Bronchial epithelial cell (primary cell): ENCODE measurements around the gene RIPPLY3. TPM values are rescaled to one million over a fixed set of nuclear protein-coding genes. Genes with fewer than 3 reads are reported as not detected.
A peak's percentile ranks its signal among the peaks of the same experiment; 100 is the strongest.

Source experiments
- DNase-seq: peaks from one replicate; pipeline ENCODE4 v3.0.0-alpha.2; 2010; ENCODE audit warnings: low read depth
- FAIRE-seq: peaks from 2 replicates; lab custom pipeline; 2011; peaks lifted over from hg19 to GRCh38; lab: Jason Lieb, UNC
- H3K27me3 ChIP-seq: 2 replicates; pipeline ENCODE4 v1.5.1; 2011; ENCODE audit warnings: low read length; ENCODE audit not compliant: control insufficient read depth, insufficient read depth
- H3K36me3 ChIP-seq: 2 replicates; pipeline ENCODE4 v1.5.1; 2011; ENCODE audit warnings: low read length; ENCODE audit not compliant: control insufficient read depth, insufficient read depth
- H3K4me3 ChIP-seq: 2 replicates; pipeline ENCODE4 v1.5.1; 2011; ENCODE audit warnings: mild to moderate bottlenecking, low read depth, low read length, control low read depth
- total RNA-seq: library from RNA; depleted of rRNA; stranded (reverse); fragments of >200 nt; gene quantifications from 2 replicates; pipeline ENCODE4 v1.2.1, GENCODE V29; 2014
- TF ChIP-seq, protein P1 (sequence below): IDR thresholded peaks from 2 replicates; pipeline ENCODE4 v1.5.1; 2011; ENCODE audit warnings: mild to moderate bottlenecking, moderate library complexity, low read length, control low read depth, inconsistent platforms; ENCODE audit not compliant: insufficient read depth, severe bottlenecking

Gene RIPPLY3
- total RNA-seq, 1 donor from 2014 or later, result under 0.01 TPM

DNA sequence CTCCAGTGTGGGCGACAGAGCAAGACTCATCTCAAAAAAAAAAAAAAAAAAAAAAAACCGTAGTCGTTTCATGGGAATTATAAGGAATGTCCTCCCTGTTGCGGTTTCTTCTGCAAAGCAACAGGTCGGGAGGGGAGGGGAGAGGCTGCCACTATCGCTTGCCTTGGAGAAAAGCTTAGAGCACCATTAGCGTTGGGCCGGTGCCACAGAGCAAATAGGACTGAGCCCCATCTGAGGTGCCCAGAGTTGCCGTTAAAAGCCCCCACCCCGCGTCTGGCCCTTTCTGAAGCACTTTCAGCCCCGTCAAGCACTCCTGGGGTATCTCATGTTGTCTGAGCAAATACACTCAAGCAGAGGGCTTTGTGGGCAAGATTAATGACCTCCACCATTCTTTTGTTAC is 2.2 kb downstream of the RIPPLY3 start:
- no peaks in the 10 kb centered on the region for H3K27me3 ChIP-seq

DNA sequence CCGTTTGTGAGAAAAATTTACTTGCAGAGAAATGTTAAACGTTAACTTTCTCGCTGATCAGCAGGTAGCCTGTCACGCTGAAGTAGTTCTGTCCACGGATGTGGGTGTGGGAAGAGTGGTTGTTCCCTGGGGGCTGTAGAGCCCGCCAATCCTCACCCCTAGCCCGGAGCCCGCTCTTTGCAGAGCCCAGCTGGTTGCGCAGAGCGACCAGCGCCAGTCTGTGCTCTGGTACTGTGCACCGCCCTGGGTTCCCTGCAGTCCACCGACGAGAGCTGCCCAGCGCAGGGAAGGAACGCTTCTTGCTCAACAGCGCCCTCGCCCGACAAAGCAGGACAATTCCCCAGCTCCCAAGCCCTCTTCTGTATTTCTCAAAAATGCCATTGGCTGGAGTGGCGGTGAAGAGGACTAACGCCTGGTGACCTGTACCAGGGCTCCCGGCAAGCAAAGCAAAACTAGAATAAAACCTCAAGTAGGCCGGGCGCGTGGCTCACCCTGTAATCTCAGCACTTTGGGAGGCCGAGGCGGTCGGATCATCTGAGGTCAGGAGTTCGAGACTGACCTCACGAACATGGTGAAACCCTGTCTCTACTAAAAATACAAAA is 3.3 kb downstream of the RIPPLY3 start:
- FAIRE-seq (no peak), DNase-seq (peak; percentile 73)
- H3K27me3 ChIP-seq, result no peaks in the 10 kb centered on the region
- no peaks in the 10 kb centered on the region for H3K36me3 ChIP-seq
- peak overlapping the region; percentile 19 for H3K4me3 ChIP-seq
- TF ChIP-seq, protein P1, sequence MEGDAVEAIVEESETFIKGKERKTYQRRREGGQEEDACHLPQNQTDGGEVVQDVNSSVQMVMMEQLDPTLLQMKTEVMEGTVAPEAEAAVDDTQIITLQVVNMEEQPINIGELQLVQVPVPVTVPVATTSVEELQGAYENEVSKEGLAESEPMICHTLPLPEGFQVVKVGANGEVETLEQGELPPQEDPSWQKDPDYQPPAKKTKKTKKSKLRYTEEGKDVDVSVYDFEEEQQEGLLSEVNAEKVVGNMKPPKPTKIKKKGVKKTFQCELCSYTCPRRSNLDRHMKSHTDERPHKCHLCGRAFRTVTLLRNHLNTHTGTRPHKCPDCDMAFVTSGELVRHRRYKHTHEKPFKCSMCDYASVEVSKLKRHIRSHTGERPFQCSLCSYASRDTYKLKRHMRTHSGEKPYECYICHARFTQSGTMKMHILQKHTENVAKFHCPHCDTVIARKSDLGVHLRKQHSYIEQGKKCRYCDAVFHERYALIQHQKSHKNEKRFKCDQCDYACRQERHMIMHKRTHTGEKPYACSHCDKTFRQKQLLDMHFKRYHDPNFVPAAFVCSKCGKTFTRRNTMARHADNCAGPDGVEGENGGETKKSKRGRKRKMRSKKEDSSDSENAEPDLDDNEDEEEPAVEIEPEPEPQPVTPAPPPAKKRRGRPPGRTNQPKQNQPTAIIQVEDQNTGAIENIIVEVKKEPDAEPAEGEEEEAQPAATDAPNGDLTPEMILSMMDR, result peak; percentile 96

More for the DNA sequence above, 2.2 kb downstream of the RIPPLY3 start:
- FAIRE-seq, result no peak
- TF ChIP-seq, protein P1, result no peak
- Histone ChIP-seq H3K4me3 (no peak overlapping the region), H3K36me3 (no peaks in the 10 kb centered on the region)
- no peak for DNase-seq

DNA sequence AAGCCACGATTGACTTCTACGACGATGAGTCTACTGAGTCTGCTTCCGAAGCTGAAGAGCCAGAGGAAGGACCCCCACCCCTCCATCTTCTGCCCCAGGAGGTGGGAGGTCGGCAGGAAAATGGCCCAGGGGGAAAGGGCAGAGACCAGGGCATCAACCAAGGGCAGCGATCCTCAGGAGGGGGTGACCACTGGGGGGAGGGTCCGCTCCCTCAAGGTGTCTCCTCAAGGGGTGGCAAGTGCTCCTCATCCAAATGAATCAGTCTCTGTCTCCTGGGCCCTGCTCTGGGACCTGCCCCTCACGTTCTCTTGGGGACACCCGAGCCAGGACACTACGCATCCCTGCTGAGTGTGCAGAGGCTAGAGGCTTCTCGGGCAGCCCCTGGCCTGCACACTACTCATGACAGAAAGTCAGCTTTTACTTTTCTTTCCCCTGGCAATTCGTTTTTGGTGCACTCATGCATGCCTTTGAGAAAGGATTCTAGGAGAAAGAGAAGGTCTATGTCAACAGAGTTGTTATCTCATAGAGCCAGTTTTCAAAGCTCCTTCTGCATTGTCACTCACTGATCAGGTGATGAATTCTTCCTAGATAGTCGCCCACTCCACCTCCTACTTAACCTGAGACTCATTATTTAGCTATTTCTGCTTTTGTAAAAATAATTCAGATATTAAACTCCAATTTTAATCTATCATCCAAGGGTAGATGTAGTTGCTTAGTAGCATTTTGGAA is 11.6 kb downstream of the RIPPLY3 start:
- FAIRE-seq (no peak), DNase-seq (no peak)
- Histone ChIP-seq H3K36me3 (no peaks in the 10 kb centered on the region), H3K27me3 (no peaks in the 10 kb centered on the region), H3K4me3 (no peak overlapping the region)
- TF ChIP-seq, protein P1, result no peak

DNA sequence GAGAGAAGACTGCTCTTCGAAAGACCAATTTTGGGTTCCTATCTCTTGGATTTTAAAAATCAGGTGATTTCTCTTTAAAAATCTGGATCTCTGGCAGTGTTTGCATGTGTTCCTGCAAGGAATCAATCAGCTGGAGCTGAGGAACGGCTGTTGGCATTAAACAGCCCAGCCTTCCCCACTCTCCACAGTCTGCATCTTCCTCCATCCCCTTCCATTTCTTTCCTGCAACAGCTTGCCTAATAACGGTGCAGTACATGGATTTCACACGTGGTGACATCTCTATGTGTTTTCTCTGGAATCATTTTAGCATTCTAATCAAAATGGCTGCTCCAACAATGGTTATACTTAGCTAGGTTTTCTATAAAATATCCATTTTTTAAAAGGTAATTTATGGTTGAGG is 20.0 kb downstream of the RIPPLY3 start:
- H3K4me3 ChIP-seq, result no peak overlapping the region
- TF ChIP-seq, protein P1, result no peak
- DNase-seq (peak; percentile 2), FAIRE-seq (no peak)
- H3K27me3 ChIP-seq, result no peaks in the 10 kb centered on the region
- no peaks in the 10 kb centered on the region for H3K36me3 ChIP-seq

DNA sequence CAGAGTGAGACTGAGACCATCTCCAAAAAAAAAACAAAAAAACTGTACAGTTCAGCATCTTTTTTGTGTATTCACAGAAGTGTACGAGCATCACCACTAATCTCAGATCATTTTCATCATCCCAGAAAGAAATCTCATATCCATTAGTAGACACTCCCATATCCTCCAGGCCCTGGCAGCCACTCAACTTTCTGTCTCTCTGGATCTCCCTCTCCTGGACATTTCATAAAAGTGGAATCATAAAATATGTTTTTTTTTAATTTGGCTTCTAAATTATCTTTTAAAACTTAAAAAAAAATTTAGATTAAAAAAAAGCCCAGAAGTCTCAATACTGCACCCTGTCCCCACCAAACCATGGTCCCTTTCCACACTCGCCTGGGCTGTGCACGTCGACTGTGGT is 22.1 kb downstream of the RIPPLY3 start:
- TF ChIP-seq, protein P1, result no peak
- Histone ChIP-seq H3K27me3 (no peaks in the 10 kb centered on the region), H3K4me3 (no peak overlapping the region), H3K36me3 (no peaks in the 10 kb centered on the region)
- no peak for DNase-seq
- no peak for FAIRE-seq
